Cerebellar nuclear complex (tissue), 1 donor: Measurements from ENCODE around the gene PPP2R5C.

Source experiments
- DNase-seq, 2 experiments: peaks; one replicate each; lab custom pipeline; 2025; lab: John Stamatoyannopoulos, UW

The PPP2R5C gene

DNA sequence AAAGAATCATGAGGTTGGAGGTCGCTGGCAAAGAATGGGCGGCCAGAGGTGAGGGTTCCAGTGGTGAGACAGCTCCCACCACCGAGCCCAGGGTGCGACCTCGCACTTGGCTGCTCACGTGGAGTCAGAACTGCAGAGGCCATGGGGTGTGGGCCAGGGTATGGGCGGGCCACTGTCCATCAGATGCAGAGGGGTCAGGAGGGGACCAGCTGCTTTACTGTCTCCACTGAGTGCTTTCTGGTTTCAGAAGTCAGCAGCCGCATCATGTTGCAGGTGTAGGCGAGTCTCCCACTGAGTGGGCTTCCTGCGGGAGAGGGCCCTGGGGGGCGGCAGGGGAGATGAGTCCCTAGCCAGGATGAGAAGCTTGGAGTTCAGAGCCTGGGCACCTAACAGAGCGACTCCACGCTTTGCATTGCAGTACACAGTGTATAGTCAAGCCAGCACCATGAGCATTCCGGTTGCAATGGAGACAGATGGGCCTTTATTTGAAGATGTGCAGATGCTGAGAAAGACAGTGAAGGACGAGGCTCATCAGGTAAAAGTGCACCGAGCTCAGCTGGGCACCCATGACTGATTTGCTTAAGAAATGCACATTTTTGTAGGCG, 156.0 kb downstream of the PPP2R5C start:
- DNase-seq: no peak

DNA sequence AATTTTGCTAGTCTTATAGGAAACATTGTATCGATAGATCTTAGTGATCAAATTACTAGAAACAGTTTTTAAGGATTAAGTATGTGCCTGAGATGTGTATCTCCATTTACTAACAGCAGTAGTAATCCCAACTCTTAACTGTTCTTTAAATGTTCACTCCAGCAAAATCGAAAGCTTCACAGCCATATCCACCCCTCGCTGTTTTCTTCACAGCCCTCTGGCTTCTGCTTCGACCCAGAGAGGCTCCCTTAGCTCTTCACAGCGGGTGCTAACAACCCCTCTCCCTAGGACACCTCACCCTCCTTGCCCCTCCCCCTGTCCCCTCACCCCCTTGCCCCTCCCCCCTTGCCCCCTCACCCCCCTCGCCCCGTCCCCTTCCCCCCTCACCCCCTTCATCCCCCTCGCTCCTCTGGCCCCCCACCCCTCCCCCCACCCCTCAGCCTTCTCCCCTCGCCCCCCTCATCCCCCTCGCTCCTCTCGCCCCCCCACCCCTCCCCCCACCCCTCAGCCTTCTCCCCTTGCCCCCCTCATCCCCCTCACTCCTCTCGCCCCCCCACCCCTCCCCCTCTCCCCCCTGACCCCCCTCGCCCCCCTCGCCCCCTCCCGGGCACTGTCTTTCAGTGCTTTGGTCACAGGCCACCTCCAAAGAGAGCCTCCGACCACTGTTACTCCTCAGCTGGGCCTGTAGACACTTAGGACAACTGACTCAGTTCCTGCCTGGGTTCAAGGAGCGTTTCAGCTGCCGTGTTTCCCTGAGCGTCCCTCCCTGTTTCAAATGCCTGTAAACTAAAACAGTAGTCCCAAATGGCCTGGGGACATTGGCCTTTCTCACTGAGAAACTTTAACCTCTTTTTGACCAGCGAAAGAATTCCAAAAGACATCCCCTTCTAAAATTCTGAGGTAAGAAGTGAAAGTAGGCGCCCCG, 156.8 kb downstream of the PPP2R5C start:
- DNase-seq: no peak

DNA sequence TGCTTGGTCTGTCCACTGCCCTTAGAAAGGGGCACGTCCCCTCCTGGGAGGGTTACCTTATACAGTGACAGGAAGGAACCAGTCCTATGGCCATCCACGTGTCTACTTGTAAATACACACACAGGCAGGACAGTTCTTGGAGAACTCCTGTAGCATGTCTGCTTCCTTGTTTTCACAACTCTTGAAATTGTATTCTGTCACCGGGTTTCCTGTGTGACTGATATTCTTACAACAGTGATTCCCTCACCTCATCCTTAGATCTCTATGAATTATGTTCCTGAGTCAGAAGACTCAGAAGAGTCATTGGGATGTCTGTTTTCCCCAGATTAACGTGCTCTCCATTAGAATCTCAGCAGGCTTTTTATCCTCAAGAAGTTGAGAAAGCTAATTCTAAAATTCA, 158.8 kb downstream of the PPP2R5C start:
- no peak for DNase-seq

DNA sequence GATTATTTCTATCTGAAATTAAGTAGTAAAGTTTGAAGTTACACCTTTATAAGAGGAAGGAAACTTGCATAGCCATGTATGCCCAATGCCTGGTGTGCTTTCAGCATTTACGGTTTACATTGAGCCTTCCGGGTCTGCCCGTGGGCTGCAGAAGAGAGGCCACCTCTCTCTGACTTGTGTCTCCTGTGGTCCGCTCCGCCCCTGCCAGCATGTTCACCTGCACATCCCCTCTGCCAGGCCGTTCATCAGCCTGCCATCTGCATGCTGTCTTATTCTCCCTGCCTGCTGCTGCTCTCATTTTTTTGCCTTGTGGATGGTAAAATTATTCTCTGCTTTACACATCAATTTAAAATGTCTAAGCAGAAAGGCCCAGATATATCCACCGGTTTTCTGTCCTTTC, 161.4 kb downstream of the PPP2R5C start:
- no peak for DNase-seq

DNA sequence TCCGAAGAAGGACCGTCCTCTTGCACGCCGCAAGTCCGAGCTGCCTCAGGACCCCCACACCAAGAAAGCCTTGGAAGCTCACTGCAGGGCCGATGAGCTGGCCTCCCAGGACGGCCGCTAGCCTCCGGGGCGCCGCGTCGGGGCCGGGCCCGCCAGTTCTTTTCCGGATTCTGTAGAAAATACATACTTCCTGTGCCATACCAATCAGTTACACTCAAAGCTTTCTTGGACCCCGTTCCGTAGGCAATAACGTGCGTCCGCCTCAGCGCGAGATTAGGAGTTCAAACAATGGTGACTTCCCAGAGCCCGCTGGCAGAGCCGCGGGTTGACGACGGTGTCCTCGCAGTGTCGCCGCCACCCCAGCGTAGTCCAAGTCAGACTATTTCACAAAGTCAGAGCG, 163.6 kb downstream of the PPP2R5C start:
- no peak for DNase-seq

DNA sequence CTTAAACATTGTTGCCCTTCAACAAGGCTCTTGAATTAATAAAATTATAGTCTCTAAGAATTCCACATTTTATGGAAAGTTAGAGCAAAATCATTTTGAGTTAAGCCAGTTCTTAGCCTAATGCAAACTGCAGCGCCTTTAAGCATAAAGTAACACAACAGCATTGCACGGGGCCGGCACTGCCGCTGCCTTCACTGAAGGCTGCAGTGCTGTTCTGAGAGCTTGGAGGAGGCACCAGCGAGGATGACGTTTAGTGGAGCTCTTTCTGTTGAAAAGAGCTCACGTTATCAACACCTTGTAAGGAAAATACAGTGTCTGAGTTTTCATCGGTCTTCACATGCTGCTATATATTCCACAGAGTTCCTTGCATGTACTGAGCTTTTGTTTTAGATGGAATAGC, 164.6 kb downstream of the PPP2R5C start:
- DNase-seq: no peak

DNA sequence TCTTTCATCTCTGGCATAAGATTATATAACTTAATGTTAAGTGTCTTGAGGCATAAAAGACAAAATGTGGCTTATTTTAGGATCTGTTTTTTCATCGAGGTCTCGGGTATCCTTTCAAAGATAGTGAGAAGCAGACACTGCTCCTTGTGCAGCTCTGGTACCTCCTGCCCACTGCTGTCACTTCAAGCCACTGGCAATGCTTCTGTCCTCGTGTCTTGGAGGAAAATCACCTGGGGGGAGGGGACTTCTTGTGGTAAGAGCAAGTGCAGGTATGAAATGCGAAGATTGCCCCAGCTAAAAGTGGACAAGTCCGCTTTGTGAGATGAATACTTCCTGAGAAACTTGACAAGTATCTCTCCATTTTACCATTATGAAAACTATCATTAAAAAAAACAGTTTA, 165.1 kb downstream of the PPP2R5C start:
- no peak for DNase-seq

DNA sequence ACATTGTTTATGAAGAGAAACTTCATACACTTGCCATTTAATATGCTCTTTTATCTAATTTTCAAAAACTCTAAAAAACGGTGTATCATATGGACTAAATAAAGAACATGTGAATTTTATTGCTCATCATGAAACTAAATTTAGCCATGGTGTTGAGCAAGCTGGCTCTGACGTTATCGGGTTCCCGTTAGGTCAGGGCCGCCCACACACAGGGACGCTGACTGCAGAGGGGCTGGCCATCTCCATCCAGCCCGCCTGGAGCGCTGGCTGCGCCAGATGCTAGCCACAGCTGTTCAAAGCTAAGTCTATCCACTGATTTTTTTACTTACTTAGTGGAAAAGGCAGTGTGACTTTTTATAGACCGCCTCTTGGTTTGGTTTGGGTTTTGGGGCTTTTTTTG, 166.3 kb downstream of the PPP2R5C start:
- no peak for DNase-seq

DNA sequence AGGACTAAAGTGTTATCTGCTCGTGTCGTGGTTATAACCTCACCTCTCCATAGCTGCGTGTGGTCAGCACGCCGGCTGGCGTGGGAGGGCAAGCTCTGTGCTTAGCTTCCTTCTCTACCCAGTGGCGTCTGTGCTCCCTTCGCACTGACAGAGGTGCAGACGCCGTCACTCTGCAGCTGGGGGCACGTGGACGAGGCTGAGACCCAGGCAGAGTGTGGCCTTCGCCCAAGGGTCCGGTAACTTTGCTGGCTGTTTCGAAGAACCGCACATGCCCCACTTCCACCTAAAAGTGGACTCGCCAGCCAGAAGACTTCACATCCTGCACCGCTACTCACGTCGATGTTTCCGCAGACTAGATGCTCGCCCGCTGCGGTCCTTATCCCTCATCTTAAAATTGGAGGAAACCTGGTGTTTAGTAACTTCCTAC, 166.9 kb downstream of the PPP2R5C start:
- DNase-seq: no peak

DNA sequence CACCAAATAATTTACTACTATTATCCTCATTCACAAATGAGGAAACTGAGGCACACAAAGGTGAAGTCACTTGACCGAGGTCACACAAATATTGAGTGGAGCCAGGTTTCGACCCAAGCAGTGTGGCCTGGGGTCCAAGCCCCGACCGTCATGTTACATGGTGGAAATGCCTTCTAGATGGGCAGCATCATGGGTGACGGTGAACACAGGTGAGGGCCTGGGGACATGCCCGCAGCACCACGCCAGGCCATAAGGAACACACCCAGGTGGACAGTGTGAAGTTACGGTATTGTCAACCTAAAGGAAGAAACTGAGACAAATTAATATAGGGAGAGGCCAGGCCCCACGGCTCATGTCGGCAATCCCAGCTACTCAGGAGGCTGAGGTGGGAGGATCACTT, 167.6 kb downstream of the PPP2R5C start:
- no peak for DNase-seq

DNA sequence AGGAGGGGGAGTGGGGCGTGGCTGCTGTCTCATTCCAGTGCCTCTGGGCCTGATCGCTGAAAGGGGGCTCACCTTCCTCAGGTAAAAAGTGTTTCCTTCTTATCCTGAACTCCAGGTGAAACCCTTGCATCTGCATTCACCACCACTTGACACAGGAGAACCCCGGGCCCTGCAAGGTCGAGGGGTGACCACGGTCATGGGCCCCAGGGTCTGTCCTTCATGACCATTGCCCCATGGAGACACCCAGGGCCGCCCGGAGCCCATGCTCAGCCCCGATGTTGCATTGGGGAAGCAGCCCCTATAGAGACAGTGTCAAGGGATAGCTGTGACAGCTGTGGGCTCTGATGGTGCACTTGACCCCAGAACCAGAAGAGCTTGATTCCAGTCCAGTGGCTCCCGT, 168.4 kb downstream of the PPP2R5C start:
- DNase-seq: no peak

DNA sequence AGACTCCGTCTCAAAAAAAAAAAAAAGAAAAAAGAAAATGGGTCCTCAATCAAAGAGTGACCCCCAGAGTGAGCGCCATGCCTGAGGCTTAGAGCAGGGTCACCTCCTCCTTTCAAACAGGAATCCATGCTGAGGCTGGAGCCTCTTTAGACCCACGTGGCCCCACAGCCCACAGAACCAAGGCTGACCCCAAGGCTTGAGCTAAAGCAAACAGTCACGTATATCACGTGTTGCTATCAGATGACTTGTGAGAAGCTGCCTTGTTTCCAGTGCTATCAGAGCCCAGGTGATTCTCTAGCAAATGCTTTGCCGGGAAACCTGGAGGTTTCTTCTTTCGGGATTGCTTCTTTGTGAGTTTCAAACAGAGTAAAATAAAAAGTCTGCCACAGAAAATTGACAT, 171.2 kb downstream of the PPP2R5C start:
- no peak for DNase-seq

DNA sequence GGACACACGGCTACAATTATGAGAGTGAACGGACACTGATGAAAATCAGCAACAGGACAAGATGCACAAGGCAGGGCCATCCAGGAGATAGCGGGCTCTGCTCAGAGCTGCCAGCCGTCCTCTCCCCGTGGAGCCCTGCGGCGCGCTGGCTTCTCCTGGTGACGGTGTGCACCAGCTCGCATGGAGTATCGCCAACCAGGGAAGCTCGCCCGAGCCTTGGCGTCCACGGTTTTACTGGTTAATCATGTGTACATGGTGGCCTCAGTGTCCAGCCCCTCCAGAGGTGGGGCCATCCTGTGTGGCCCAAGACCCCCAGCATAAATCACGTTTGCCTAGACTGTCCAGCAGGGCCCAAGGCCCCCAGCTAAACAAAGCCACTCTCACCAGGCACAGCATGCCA, 171.7 kb downstream of the PPP2R5C start:
- DNase-seq: no peak

DNA sequence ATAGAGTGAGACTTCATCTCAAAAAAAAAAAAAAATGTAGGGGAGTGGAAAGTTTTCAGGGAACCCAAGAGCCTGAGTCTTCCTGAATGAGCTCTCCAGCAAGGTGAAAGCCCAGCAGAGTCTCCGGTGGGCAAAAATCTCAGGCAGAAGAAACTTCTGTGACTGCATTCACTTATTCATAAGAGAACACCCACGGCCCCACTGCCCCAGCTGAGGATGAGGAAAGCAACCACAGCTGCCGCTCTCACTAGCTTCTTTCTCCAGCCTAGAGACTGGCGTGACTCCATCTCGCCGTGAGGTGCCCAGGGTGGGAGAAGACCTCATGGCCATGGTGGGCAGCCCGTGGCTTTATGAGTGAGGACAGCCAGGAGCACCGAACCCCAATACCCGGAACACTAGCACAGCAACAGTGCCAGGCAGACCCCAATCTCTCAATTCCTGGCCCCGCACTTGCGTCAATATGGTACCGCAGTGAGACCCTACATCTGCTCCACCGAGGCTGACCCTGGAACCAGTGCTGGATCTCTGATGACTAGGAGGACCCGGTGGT, 173.2 kb downstream of the PPP2R5C start:
- no peak for DNase-seq

DNA sequence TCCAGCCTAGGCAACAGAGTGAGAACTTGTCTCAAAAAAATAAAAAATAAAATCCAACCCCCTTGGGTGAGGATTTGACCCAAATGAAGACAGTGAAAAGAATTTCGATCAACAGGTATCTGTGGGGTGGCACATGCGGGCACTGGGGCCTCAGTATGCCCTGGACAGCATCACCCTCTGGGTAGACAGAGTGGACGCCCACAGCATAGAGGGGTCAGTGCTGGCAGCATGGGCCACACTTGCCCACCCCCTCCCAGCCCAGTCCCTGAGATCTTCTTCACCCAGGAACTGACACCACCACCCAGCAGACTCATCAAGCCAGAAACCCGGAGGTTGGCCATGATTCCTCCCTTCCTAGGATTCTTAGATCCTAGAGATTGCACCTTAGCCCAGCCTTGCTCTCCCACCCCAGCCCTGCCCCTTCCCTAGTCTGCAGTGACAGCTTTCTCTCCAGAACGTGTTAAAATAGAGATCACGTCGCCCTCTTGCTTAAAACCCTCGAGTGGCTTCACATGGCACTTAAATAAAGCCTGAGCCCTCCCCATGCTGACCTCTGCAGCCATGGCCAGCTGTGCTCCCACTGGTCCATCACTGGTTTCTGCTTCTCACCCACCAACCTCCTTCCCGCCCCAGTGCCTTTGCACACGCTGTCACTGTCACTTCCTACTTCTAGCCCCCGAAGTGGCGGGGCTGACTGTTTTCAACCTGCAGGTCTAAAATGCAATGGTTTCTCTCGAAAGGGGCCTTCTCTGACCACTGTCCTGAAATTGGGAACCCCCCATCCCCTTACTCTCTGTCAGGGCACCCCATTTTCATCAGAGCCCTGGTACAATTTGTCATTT, 176.6 kb downstream of the PPP2R5C start:
- no peak for DNase-seq

DNA sequence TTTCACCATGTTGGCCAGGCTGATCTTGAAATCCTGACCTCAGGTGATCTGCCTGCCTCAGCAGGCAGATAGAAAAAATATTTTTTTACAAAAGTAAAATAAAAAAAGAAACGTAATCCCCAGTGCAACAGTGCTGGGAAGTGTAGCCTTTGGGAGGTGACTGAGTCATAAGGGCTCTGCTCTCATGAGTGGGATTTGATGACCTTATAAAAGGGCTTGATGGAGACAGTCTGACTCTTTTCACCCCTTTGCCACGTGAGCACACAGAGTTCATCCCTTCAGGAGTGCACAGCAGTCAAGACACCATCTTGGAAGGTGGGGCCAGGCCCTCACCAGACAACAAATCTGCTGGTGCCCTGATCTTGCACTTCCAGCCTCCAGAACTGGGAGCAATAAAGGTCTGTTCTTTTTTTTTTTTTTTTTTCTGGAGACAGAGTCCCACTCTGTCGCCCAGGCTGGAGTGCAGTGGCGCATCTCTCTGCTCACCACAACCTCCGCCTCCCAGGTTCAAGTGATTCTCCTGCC, 178.2 kb downstream of the PPP2R5C start:
- no peak for DNase-seq

DNA sequence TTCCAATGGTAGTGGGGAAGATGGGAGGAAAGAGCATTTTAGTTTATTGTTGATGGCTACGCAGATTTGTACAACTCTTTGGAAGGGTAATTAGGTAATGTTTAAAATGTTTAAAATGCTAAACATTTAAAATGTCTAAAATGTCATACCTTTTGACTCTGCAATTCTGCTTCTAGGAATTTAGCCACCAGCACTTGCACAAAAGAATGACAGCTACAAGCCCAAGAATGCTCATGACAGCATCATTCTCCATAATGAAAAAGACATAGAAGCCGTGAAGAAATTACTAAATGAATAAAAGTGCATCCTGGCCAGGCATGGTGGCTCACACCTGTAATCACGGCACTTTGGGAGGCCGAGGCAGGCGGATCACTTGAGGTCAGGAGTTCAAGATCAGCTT, 182.9 kb downstream of the PPP2R5C start:
- DNase-seq: no peak

DNA sequence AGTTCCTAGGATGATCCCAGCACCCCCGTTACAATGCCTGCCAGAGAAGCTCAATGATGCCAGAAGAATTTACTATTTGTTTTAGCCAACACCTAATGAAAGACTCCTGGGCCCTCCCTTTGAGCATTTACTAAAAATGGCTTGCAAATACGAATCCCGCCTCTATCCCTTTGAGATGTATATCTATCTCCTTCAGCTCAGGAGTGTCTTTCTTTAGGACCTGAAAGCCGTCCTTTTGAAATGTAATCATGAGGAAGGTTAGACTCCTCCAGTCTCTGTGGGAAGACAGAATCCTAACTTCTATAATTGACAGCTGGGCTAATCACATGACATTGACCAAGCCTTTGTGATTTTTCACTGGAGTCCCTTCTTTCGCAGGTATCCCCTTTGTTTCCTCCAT, 183.7 kb downstream of the PPP2R5C start:
- no peak for DNase-seq

DNA sequence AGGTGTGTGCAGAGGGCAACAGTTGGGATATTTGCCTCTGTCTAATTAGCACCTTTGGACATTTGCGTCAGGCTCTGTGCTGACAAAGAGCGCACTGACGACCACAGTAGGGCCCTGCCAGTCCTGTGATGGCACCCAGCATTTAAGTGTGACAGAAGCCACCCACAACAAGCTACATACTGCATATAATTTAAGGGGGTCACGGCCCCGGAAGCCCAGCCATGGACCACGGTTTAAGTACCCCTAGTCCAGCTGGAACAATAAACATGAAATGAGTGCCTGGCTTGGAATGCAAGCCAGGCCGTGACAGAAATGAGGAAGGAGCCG, 186.0 kb downstream of the PPP2R5C start:
- no peak for DNase-seq

DNA sequence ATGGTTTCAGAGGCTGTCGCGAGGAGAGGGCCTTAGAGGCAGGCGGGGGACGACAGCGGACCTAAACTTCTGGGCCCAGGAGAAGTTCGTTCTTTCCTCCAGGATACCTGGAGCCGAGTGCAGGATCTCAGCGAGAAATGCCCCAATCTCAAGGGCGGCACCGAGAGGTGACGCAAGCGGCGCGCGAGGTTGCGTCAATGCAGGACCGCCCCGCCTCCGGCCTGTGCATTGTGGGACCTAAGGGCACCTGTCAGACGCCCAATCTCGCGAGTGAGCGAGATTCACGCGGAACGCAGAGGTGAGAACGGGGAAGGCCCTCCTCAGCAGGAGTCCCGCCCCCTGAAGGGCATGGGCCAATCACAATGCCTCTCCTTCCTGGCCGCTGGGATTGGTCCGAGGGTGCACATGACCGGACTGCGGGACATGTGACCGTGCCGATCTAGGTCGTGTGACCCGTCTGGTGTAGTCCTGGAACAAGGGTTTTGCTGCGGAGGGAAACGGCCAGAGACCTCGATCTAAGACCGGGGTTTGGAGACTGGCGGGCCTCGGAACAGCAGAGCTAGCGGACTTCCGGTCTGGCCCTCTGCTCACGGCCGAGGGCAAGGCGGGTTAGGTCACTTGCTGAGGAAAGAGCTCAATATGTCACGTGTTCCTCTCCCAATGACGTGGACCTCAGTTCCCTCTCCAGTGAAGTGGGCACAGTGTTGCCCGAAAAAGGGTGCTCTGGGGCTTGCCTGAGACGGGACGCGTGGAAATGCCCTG, 186.6 kb downstream of the PPP2R5C start:
- peak; percentile 98 for DNase-seq

DNA sequence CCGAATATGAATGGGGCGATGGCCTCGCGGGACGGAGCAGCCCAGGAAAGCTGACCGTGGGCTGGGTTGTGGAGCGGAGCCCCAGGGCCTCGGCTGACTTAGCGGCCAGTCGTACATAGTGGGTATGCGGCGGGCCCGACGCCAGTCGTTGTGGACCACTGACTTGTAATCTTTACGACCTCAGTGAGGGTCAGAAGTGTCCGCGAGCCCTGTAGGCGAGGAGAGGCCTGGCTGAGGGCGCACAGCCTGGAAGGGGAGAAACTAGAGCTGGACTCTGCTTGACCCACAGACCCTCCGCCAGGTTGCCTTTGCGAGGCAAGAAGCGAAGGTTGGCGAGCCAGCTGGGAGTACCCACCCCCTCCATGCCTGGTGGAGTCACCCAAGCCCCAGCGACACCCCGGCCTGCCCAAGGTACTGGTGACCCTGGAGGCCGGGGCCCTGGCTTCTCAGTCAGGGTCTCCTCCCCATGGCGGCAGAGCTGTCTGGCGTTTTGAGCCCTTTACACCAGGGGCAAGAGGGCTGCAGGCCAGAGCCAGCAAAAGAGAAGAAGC, 187.2 kb downstream of the PPP2R5C start:
- DNase-seq: no peak
